HG02642 (cell line): ENCODE measurements around the gene SIDT1.
A peak's percentile ranks its signal among the peaks of the same experiment; 100 is the strongest.

Source experiments
- ATAC-seq: cut with Tn5 transposase; IDR thresholded peaks from one replicate; pipeline ENCODE4 v1.9.1; 2021; ENCODE audit warnings: mild to moderate bottlenecking; ENCODE audit not compliant: unreplicated experiment, poor library complexity

The SIDT1 gene

GRCh38 chr3:113541519-113541918, 9.2 kb downstream of the SIDT1 start:
- ATAC-seq: no peak

- no peak for ATAC-seq
These were observed 13.2 kb downstream of the SIDT1 start for GRCh38 chr3:113545594-113545993.

- ATAC-seq: peak; percentile 86
These were observed 14.1 kb downstream of the SIDT1 start for GRCh38 chr3:113546414-113546893.

GRCh38 chr3:113548501-113548900, 16.1 kb downstream of the SIDT1 start:
- no peak for ATAC-seq

GRCh38 chr3:113551820-113552219, 19.5 kb downstream of the SIDT1 start:
- ATAC-seq: no peak

GRCh38 chr3:113552851-113553250, 20.5 kb downstream of the SIDT1 start:
- ATAC-seq: peak; percentile 55

- ATAC-seq: no peak
These were observed 22.8 kb downstream of the SIDT1 start for GRCh38 chr3:113555138-113555537.

GRCh38 chr3:113556316-113556945, 24.1 kb downstream of the SIDT1 start:
- ATAC-seq: no peak

- ATAC-seq: no peak
These were observed 24.6 kb downstream of the SIDT1 start for GRCh38 chr3:113556946-113557335.

GRCh38 chr3:113557374-113557773, 25.0 kb downstream of the SIDT1 start:
- ATAC-seq: no peak

GRCh38 chr3:113559009-113559408, 26.7 kb downstream of the SIDT1 start:
- no peak for ATAC-seq

- ATAC-seq: no peak
These were observed 27.9 kb downstream of the SIDT1 start for GRCh38 chr3:113560271-113560670.

GRCh38 chr3:113560831-113561623, 28.7 kb downstream of the SIDT1 start:
- no peak for ATAC-seq

- ATAC-seq: no peak
These were observed 33.2 kb downstream of the SIDT1 start for GRCh38 chr3:113565555-113565954.

GRCh38 chr3:113570158-113570557, 37.8 kb downstream of the SIDT1 start:
- ATAC-seq: no peak

GRCh38 chr3:113571360-113571759, 39.0 kb downstream of the SIDT1 start:
- ATAC-seq: no peak

- no peak for ATAC-seq
These were observed 41.4 kb downstream of the SIDT1 start for GRCh38 chr3:113573728-113574127.

GRCh38 chr3:113574213-113574612, 41.9 kb downstream of the SIDT1 start:
- ATAC-seq: no peak

- no peak for ATAC-seq
These were observed 42.9 kb downstream of the SIDT1 start for GRCh38 chr3:113575206-113575605.

- ATAC-seq: no peak
These were observed 52.9 kb downstream of the SIDT1 start for GRCh38 chr3:113585228-113585627.

GRCh38 chr3:113585720-113586119, 53.4 kb downstream of the SIDT1 start:
- ATAC-seq: no peak

GRCh38 chr3:113588806-113589205, 56.5 kb downstream of the SIDT1 start:
- ATAC-seq: no peak
